Astrocyte (in vitro differentiated cells and primary cell): ENCODE data around the gene CD22. TPM values are rescaled to one million over a fixed set of nuclear protein-coding genes. Genes with fewer than 3 reads are reported as not detected.
"Not testable (repeated sequence)": the region's sequence is repeated elsewhere in the genome, so short reads cannot be mapped to it uniquely, and the experiment has no call there.

ENCODE experiments used
- DNase-seq: peaks from one replicate; pipeline ENCODE4 v3.0.0-alpha.2; 2010; ENCODE audit warnings: low read depth
- FAIRE-seq: peaks from 2 replicates; lab custom pipeline; 2011; peaks lifted over from hg19 to GRCh38; lab: Jason Lieb, UNC
- H2AFZ ChIP-seq: 2 replicates; pipeline ENCODE4 v1.6.0; 2012; ENCODE audit warnings: low read depth, low read length, inconsistent platforms
- H3K27ac ChIP-seq: 2 replicates; pipeline ENCODE4 v1.5.1; 2011; ENCODE audit warnings: low read depth, low read length, inconsistent platforms
- H3K27me3 ChIP-seq: 2 replicates; pipeline ENCODE4 v1.6.0; 2011; ENCODE audit warnings: low read length, inconsistent platforms; ENCODE audit not compliant: insufficient read depth
- H3K36me3 ChIP-seq: 2 replicates; pipeline ENCODE4 v1.5.1; 2011; ENCODE audit warnings: low read length, inconsistent platforms; ENCODE audit not compliant: insufficient read depth
- H3K4me1 ChIP-seq: 2 replicates; pipeline ENCODE4 v1.5.1; 2011; ENCODE audit warnings: low read length, inconsistent platforms; ENCODE audit not compliant: insufficient read depth
- H3K4me2 ChIP-seq: 2 replicates; pipeline ENCODE4 v1.6.0; 2012; ENCODE audit warnings: low read length, inconsistent platforms
- H3K4me3 ChIP-seq: 2 replicates; pipeline ENCODE4 v1.5.1; 2011; ENCODE audit warnings: low read depth, mild to moderate bottlenecking, low read length, inconsistent platforms; ENCODE audit not compliant: insufficient read depth
- H3K79me2 ChIP-seq: 2 replicates; pipeline ENCODE4 v1.6.0; 2012; ENCODE audit warnings: mild to moderate bottlenecking, low read length, inconsistent platforms; ENCODE audit not compliant: insufficient read depth
- H3K9ac ChIP-seq: 2 replicates; pipeline ENCODE4 v1.6.0; 2012; ENCODE audit warnings: mild to moderate bottlenecking, low read length, inconsistent platforms
- H3K9me3 ChIP-seq: 2 replicates; pipeline ENCODE4 v1.5.1; 2012; ENCODE audit warnings: low read depth, mild to moderate bottlenecking, low read length, inconsistent platforms; ENCODE audit not compliant: insufficient read depth
- H4K20me1 ChIP-seq: 2 replicates; pipeline ENCODE4 v1.6.0; 2012; ENCODE audit warnings: low read length, inconsistent platforms; ENCODE audit not compliant: insufficient read depth
- H3K27ac Mint-ChIP-seq: one replicate; pipeline ENCODE4 v1.8.0; 2021; ENCODE audit warnings: mild to moderate bottlenecking, mixed read lengths; ENCODE audit not compliant: unreplicated experiment
- H3K27me3 Mint-ChIP-seq: one replicate; pipeline ENCODE4 v1.8.0; 2021; ENCODE audit warnings: low read depth, mixed read lengths; ENCODE audit not compliant: unreplicated experiment
- H3K36me3 Mint-ChIP-seq: one replicate; pipeline ENCODE4 v1.8.0; 2021; ENCODE audit warnings: low read depth, mixed read lengths; ENCODE audit not compliant: unreplicated experiment
- H3K4me1 Mint-ChIP-seq: one replicate; pipeline ENCODE4 v1.8.0; 2021; ENCODE audit warnings: low read depth, mixed read lengths; ENCODE audit not compliant: unreplicated experiment
- H3K4me3 Mint-ChIP-seq: one replicate; pipeline ENCODE4 v1.8.0; 2021; ENCODE audit warnings: mild to moderate bottlenecking, moderate library complexity, mixed read lengths; ENCODE audit not compliant: unreplicated experiment
- H3K9me3 Mint-ChIP-seq: one replicate; pipeline ENCODE4 v1.8.0; 2021; ENCODE audit warnings: mild to moderate bottlenecking, mixed read lengths; ENCODE audit not compliant: unreplicated experiment
- CTCF ChIP-seq: IDR thresholded peaks from 2 replicates; pipeline ENCODE4 v1.5.1; 2011; ENCODE audit warnings: low read depth, mild to moderate bottlenecking, inconsistent platforms, low read length, moderate library complexity; ENCODE audit not compliant: insufficient read depth
- EZH2 ChIP-seq: IDR thresholded peaks from 2 replicates; pipeline ENCODE4 v1.6.1; 2012; ENCODE audit warnings: mild to moderate bottlenecking, low read length, inconsistent platforms; ENCODE audit not compliant: insufficient read depth
- total RNA-seq: library from RNA; stranded (reverse); gene quantifications from 2 replicates; pipeline ENCODE4 v1.2.1, GENCODE V29; 2021

CD22 gene
- total RNA-seq, 1 donor from 2014 or later, result not detected

GRCh38 chr19:35355791-35356460, 26.9 kb downstream of the CD22 start:
- H3K36me3 ChIP-seq, result no peaks in the 10 kb centered on the region
- no peaks in the 10 kb centered on the region for H3K36me3 Mint-ChIP-seq
- H3K27me3 Mint-ChIP-seq, result peaks cover 24% of the 10 kb centered on the region
- H4K20me1 ChIP-seq, result no peaks in the 10 kb centered on the region
- no peak overlapping the region for H3K9ac ChIP-seq
- no peaks in the 10 kb centered on the region for H3K9me3 ChIP-seq
- H3K4me3 Mint-ChIP-seq, result no peak overlapping the region
- H3K79me2 ChIP-seq, result no peaks in the 10 kb centered on the region
- no peak for TF ChIP-seq EZH2
- TF ChIP-seq CTCF, result no peak
- no peaks in the 10 kb centered on the region for H3K27me3 ChIP-seq
- no peak overlapping the region for H3K27ac Mint-ChIP-seq
- no peak overlapping the region for H3K27ac ChIP-seq
- no peak overlapping the region for H2AFZ ChIP-seq
- no peaks in the 10 kb centered on the region for H3K9me3 Mint-ChIP-seq
- no peak overlapping the region for H3K4me3 ChIP-seq
- H3K4me1 Mint-ChIP-seq, result no peaks in the 10 kb centered on the region
- no peak for DNase-seq
- no peak overlapping the region for H3K4me2 ChIP-seq
- H3K4me1 ChIP-seq, result no peaks in the 10 kb centered on the region
- no peak for FAIRE-seq

GRCh38 chr19:35357867-35358573, 29.0 kb downstream of the CD22 start, which contains the start of gene FFAR3:
Gene FFAR3 (plus strand): TSS chr19:35358460. CDS start chr19:35358891, 431 bp downstream.
- TF ChIP-seq CTCF, result no peak
- TF ChIP-seq EZH2, result no peak
- Mint-ChIP-seq H3K27ac (no peak within 1 kb of the TSS), H3K27me3 (peaks cover 27% of the 10 kb centered on the region), H3K36me3 (no peaks in the 10 kb centered on the region), H3K4me3 (no peak within 1 kb of the TSS), H3K4me1 (no peaks in the 10 kb centered on the region), H3K9me3 (no peaks in the 10 kb centered on the region)
- Histone ChIP-seq H4K20me1 (no peaks in the 10 kb centered on the region), H3K4me3 (no peak within 1 kb of the TSS), H3K4me2 (no peak within 1 kb of the TSS), H3K36me3 (no peaks in the 10 kb centered on the region), H3K4me1 (no peaks in the 10 kb centered on the region), H3K79me2 (no peaks in the 10 kb centered on the region), H3K27me3 (no peaks in the 10 kb centered on the region), H3K9me3 (no peaks in the 10 kb centered on the region), H3K9ac (no peak within 1 kb of the TSS), H3K27ac (no peak within 1 kb of the TSS), H2AFZ (no peak within 1 kb of the TSS)
- no peak for DNase-seq
- no peak for FAIRE-seq

- H3K36me3 ChIP-seq, H3K9ac ChIP-seq, H3K4me3 Mint-ChIP-seq, H3K4me1 Mint-ChIP-seq, H3K27me3 ChIP-seq, H3K4me2 ChIP-seq, H3K9me3 ChIP-seq, FAIRE-seq, H3K9me3 Mint-ChIP-seq, H4K20me1 ChIP-seq, H3K27ac Mint-ChIP-seq, H3K79me2 ChIP-seq, H3K36me3 Mint-ChIP-seq, H3K4me3 ChIP-seq, H3K27ac ChIP-seq, H2AFZ ChIP-seq, DNase-seq, H3K4me1 ChIP-seq: not testable (repeated sequence)
- H3K27me3 Mint-ChIP-seq, result peaks cover 26% of the 10 kb centered on the region
Observed at GRCh38 chr19:35358834-35359233, 29.8 kb downstream of the CD22 start.

GRCh38 chr19:35359395-35359794, 30.4 kb downstream of the CD22 start:
- H2AFZ ChIP-seq, H3K9me3 Mint-ChIP-seq, H3K4me3 ChIP-seq, DNase-seq, H3K4me3 Mint-ChIP-seq, H3K27me3 ChIP-seq, H3K4me1 Mint-ChIP-seq, H3K27ac Mint-ChIP-seq, H3K4me1 ChIP-seq, H3K9me3 ChIP-seq, H3K36me3 Mint-ChIP-seq, H3K27ac ChIP-seq, H3K4me2 ChIP-seq, FAIRE-seq, H3K79me2 ChIP-seq, H3K9ac ChIP-seq, H4K20me1 ChIP-seq, H3K36me3 ChIP-seq: not testable (repeated sequence)
- peaks cover 26% of the 10 kb centered on the region for H3K27me3 Mint-ChIP-seq
